ENCODE results near the gene PARVG.
A peak's percentile ranks its signal among the peaks of the same experiment; 100 is the strongest.

The PARVG gene

GRCh38 chr22:44210722-44211121, 30.0 kb downstream of the PARVG start:
- DNase-seq (ENCODE audit: low read depth), result peak; percentile 58
- no peak for TF ChIP-seq CTCF (conservative IDR thresholded peaks at IDR 0.05; ENCODE audit: low read depth, low read length)
- H3K4me3 ChIP-seq (ENCODE audit: low read depth, low read length), result no peak overlapping the region

GRCh38 chr22:44211256-44211945, 30.7 kb downstream of the PARVG start:
- H3K4me3 ChIP-seq (ENCODE audit: low read depth, low read length), result no peak overlapping the region
- DNase-seq (ENCODE audit: low read depth), result peak; percentile 34
- no peak for TF ChIP-seq CTCF (conservative IDR thresholded peaks at IDR 0.05; ENCODE audit: low read depth, low read length)

GRCh38 chr22:44211946-44212930, 31.5 kb downstream of the PARVG start:
- DNase-seq (ENCODE audit: low read depth), result peak; percentile 6
- TF ChIP-seq CTCF (conservative IDR thresholded peaks at IDR 0.05; ENCODE audit: low read depth, low read length), result no peak
- H3K4me3 ChIP-seq (ENCODE audit: low read depth, low read length), result no peak overlapping the region

- H3K4me3 ChIP-seq (ENCODE audit: low read depth, low read length), result no peak overlapping the region
- TF ChIP-seq CTCF (conservative IDR thresholded peaks at IDR 0.05; ENCODE audit: low read depth, low read length), result no peak
- no peak for DNase-seq (ENCODE audit: low read depth)
Observed at GRCh38 chr22:44212936-44213335, 32.2 kb downstream of the PARVG start.

GRCh38 chr22:44213489-44214043, 32.8 kb downstream of the PARVG start:
- DNase-seq (ENCODE audit: low read depth), result no peak
- no peak for TF ChIP-seq CTCF (conservative IDR thresholded peaks at IDR 0.05; ENCODE audit: low read depth, low read length)
- H3K4me3 ChIP-seq (ENCODE audit: low read depth, low read length), result no peak overlapping the region

- DNase-seq (ENCODE audit: low read depth), result no peak
- H3K4me3 ChIP-seq (ENCODE audit: low read depth, low read length), result no peak overlapping the region
- no peak for TF ChIP-seq CTCF (conservative IDR thresholded peaks at IDR 0.05; ENCODE audit: low read depth, low read length)
Observed at GRCh38 chr22:44214187-44214586, 33.5 kb downstream of the PARVG start.

Measured in choroid plexus epithelial cell (primary cell).